Calu3 (cell line): ENCODE data around the gene PTPRE. TPM values are rescaled to one million over a fixed set of nuclear protein-coding genes. Genes with fewer than 3 reads are reported as not detected.

ENCODE experiments used
- BruUV-seq: library from RNA; stranded (reverse); fragments of 400-500 nt; replicated peaks from 2 replicates; lab custom pipeline; 2021; lab: Mats Ljungman, UMichigan
- CTCF ChIA-PET: fragments of 300-600 bp; sonication (Branson Sonifier 250); formaldehyde crosslinking; loops from one replicate; lab custom pipeline; 2022; ENCODE audit warnings: antibody characterized with exemption; lab: Charles Lee
- DNase-seq: peaks from one replicate; pipeline ENCODE4 v3.0.0; 2022
- H3K27ac Mint-ChIP-seq: one replicate; pipeline ENCODE4 v1.8.0; 2022; ENCODE audit warnings: mixed read lengths; ENCODE audit not compliant: unreplicated experiment
- H3K27me3 Mint-ChIP-seq: one replicate; pipeline ENCODE4 v1.8.0; 2022; ENCODE audit warnings: mixed read lengths; ENCODE audit not compliant: unreplicated experiment
- H3K36me3 Mint-ChIP-seq: one replicate; pipeline ENCODE4 v1.8.0; 2022; ENCODE audit warnings: mild to moderate bottlenecking, moderate library complexity, mixed read lengths; ENCODE audit not compliant: insufficient read depth, unreplicated experiment
- H3K4me1 Mint-ChIP-seq: one replicate; pipeline ENCODE4 v1.8.0; 2022; ENCODE audit warnings: mild to moderate bottlenecking, low read depth, mixed read lengths; ENCODE audit not compliant: unreplicated experiment
- H3K4me3 Mint-ChIP-seq: one replicate; pipeline ENCODE4 v1.8.0; 2022; ENCODE audit warnings: mild to moderate bottlenecking, low read depth, moderate library complexity, mixed read lengths; ENCODE audit not compliant: unreplicated experiment
- H3K9me3 Mint-ChIP-seq: one replicate; pipeline ENCODE4 v1.8.0; 2022; ENCODE audit warnings: low read depth, mixed read lengths; ENCODE audit not compliant: unreplicated experiment
- CTCF ChIP-seq: fragments of 200-600 bp; IDR thresholded peaks from one replicate; pipeline ENCODE4 v1.8.0; 2022; ENCODE audit warnings: antibody characterized with exemption; ENCODE audit not compliant: unreplicated experiment
- intact Hi-C: fragments of 100-400 bp; cut with micrococcal nuclease; formaldehyde crosslinking; loops from one replicate; pipeline ENCODE4 v1.10.0; 2022; ENCODE audit not compliant: unreplicated experiment
- total RNA-seq: library from RNA; stranded (reverse); gene quantifications from 2 replicates; pipeline ENCODE4 v1.2.3, GENCODE V29; 2022

PTPRE gene
- total RNA-seq, 1 experiment from 2014 or later = 7.6 TPM

GRCh38 chr10:128073890-128074289 lies 167.0 kb downstream of the PTPRE start:
- DNase-seq = no peak
- H3K27me3 Mint-ChIP-seq = no peaks in the 10 kb centered on the region
- no TSS peak for BruUV-seq
- H3K36me3 Mint-ChIP-seq = peaks cover 12% of the 10 kb centered on the region
- no peaks in the 10 kb centered on the region for H3K9me3 Mint-ChIP-seq
- H3K4me1 Mint-ChIP-seq = no peaks in the 10 kb centered on the region
- CTCF ChIA-PET = no interaction called here
- no peak overlapping the region for H3K4me3 Mint-ChIP-seq
- H3K27ac Mint-ChIP-seq = no peak overlapping the region
- intact Hi-C loops = no loop called here
- no peak for TF ChIP-seq CTCF

- peaks cover 13% of the 10 kb centered on the region for H3K36me3 Mint-ChIP-seq
- DNase-seq = no peak
- H3K9me3 Mint-ChIP-seq = no peaks in the 10 kb centered on the region
- no peaks in the 10 kb centered on the region for H3K4me1 Mint-ChIP-seq
- intact Hi-C loops = no loop called here
- H3K27me3 Mint-ChIP-seq = no peaks in the 10 kb centered on the region
- BruUV-seq = no TSS peak
- H3K27ac Mint-ChIP-seq = no peak overlapping the region
- CTCF ChIA-PET = no interaction called here
- H3K4me3 Mint-ChIP-seq = no peak overlapping the region
- TF ChIP-seq CTCF = no peak
These were observed 167.7 kb downstream of the PTPRE start for GRCh38 chr10:128074589-128074988.

- no peak for TF ChIP-seq CTCF
- Mint-ChIP-seq H3K27ac (no peak overlapping the region), H3K4me1 (no peaks in the 10 kb centered on the region), H3K36me3 (peaks cover 12% of the 10 kb centered on the region), H3K27me3 (no peaks in the 10 kb centered on the region), H3K4me3 (no peak overlapping the region), H3K9me3 (no peaks in the 10 kb centered on the region)
- intact Hi-C loops = no loop called here
- CTCF ChIA-PET = no interaction called here
- no TSS peak for BruUV-seq
- no peak for DNase-seq
These were observed 170.4 kb downstream of the PTPRE start for GRCh38 chr10:128077155-128077875.

- BruUV-seq = no TSS peak
- H3K27ac Mint-ChIP-seq = no peak overlapping the region
- peak; percentile 70 for DNase-seq
- peak; percentile 62 for TF ChIP-seq CTCF
- no peak overlapping the region for H3K4me3 Mint-ChIP-seq
- H3K27me3 Mint-ChIP-seq = no peaks in the 10 kb centered on the region
- H3K4me1 Mint-ChIP-seq = no peaks in the 10 kb centered on the region
- CTCF ChIA-PET = interaction anchor here (0.6 kb wide), 1 partner anchor 134 kb away, joined by 3 read pairs; no protein-coding TSS in a partner anchor
- H3K9me3 Mint-ChIP-seq = no peaks in the 10 kb centered on the region
- intact Hi-C loops = loop anchor here (1.0 kb wide), 1 partner anchor 72 kb away; no protein-coding TSS in a partner anchor
- peaks cover 12% of the 10 kb centered on the region for H3K36me3 Mint-ChIP-seq
These were observed 171.4 kb downstream of the PTPRE start for GRCh38 chr10:128078136-128078969.
